ENCODE results near the gene CDIPT.
"Not testable (repeated sequence)": the region's sequence is repeated elsewhere in the genome, so short reads cannot be mapped to it uniquely, and the experiment has no call there.

CDIPT gene

GRCh38 chr16:29900102-29900887 lies 37.3 kb upstream of the CDIPT start, which contains the start of gene ASPHD1:
Gene ASPHD1 (plus strand): TSS chr16:29900488. CDS start chr16:29900972, 484 bp downstream.
- Mint-ChIP-seq H3K4me1 (peaks cover 27% of the 10 kb centered on the region), H3K36me3 (no peaks in the 10 kb centered on the region), H3K4me3 (peak within 1 kb of the TSS; percentile 72), H3K9me3 (no peaks in the 10 kb centered on the region), H3K27me3 (peaks cover 61% of the 10 kb centered on the region), H3K27ac (no peak within 1 kb of the TSS)
- peak; percentile 78 for ATAC-seq

- H3K4me3 Mint-ChIP-seq = peak within 1 kb of the TSS; percentile 72
- no peak for ATAC-seq
- no peak within 1 kb of the TSS for H3K27ac Mint-ChIP-seq
- H3K36me3 Mint-ChIP-seq = no peaks in the 10 kb centered on the region
- peaks cover 62% of the 10 kb centered on the region for H3K27me3 Mint-ChIP-seq
- H3K4me1 Mint-ChIP-seq = peaks cover 27% of the 10 kb centered on the region
- H3K9me3 Mint-ChIP-seq = no peaks in the 10 kb centered on the region
These were observed 36.6 kb upstream of the CDIPT start, which contains the start of gene SEZ6L2 for GRCh38 chr16:29899516-29900101. Gene SEZ6L2 (minus strand): TSS chr16:29899550. CDS start chr16:29899019, 531 bp downstream.

GRCh38 chr16:29898804-29899515 lies 35.9 kb upstream of the CDIPT start:
- Mint-ChIP-seq H3K9me3 (no peaks in the 10 kb centered on the region), H3K27me3 (peaks cover 62% of the 10 kb centered on the region), H3K4me3 (no peak overlapping the region), H3K36me3 (no peaks in the 10 kb centered on the region), H3K4me1 (peaks cover 27% of the 10 kb centered on the region), H3K27ac (no peak overlapping the region)
- ATAC-seq = no peak

- peaks cover 62% of the 10 kb centered on the region for H3K27me3 Mint-ChIP-seq
- no peak for ATAC-seq
- H3K4me3 Mint-ChIP-seq = no peak overlapping the region
- H3K36me3 Mint-ChIP-seq = no peaks in the 10 kb centered on the region
- H3K9me3 Mint-ChIP-seq = no peaks in the 10 kb centered on the region
- H3K27ac Mint-ChIP-seq = no peak overlapping the region
- peaks cover 27% of the 10 kb centered on the region for H3K4me1 Mint-ChIP-seq
These were observed 35.2 kb upstream of the CDIPT start for GRCh38 chr16:29898135-29898803.

- no peak for ATAC-seq
- Mint-ChIP-seq H3K27me3 (peaks cover 61% of the 10 kb centered on the region), H3K4me1 (peaks cover 27% of the 10 kb centered on the region), H3K27ac (no peak overlapping the region), H3K4me3 (no peak overlapping the region), H3K9me3 (no peaks in the 10 kb centered on the region), H3K36me3 (no peaks in the 10 kb centered on the region)
These were observed 34.3 kb upstream of the CDIPT start for GRCh38 chr16:29897333-29897732.

GRCh38 chr16:29896841-29897240 lies 33.8 kb upstream of the CDIPT start:
- no peak for ATAC-seq
- Mint-ChIP-seq H3K4me1 (peaks cover 27% of the 10 kb centered on the region), H3K9me3 (no peaks in the 10 kb centered on the region), H3K27ac (no peak overlapping the region), H3K27me3 (peaks cover 57% of the 10 kb centered on the region), H3K4me3 (no peak overlapping the region), H3K36me3 (no peaks in the 10 kb centered on the region)

- no peak for ATAC-seq
These were observed 31.3 kb upstream of the CDIPT start for GRCh38 chr16:29894352-29894751.

GRCh38 chr16:29893553-29893952 lies 30.5 kb upstream of the CDIPT start:
- H3K36me3 Mint-ChIP-seq = no peaks in the 10 kb centered on the region
- no peaks in the 10 kb centered on the region for H3K9me3 Mint-ChIP-seq
- no peak overlapping the region for H3K27ac Mint-ChIP-seq
- no peak for ATAC-seq
- H3K4me1 Mint-ChIP-seq = peaks cover 10% of the 10 kb centered on the region
- H3K27me3 Mint-ChIP-seq = peaks cover 39% of the 10 kb centered on the region
- H3K4me3 Mint-ChIP-seq = no peak overlapping the region

More at GRCh38 chr16:29894352-29894751, 31.3 kb upstream of the CDIPT start:
- H3K4me3 Mint-ChIP-seq = no peak overlapping the region
- H3K9me3 Mint-ChIP-seq = no peaks in the 10 kb centered on the region
- H3K4me1 Mint-ChIP-seq = peaks cover 17% of the 10 kb centered on the region
- no peak overlapping the region for H3K27ac Mint-ChIP-seq
- peaks cover 41% of the 10 kb centered on the region for H3K27me3 Mint-ChIP-seq
- no peaks in the 10 kb centered on the region for H3K36me3 Mint-ChIP-seq

- peaks cover 4% of the 10 kb centered on the region for H3K4me1 Mint-ChIP-seq
- H3K36me3 Mint-ChIP-seq = no peaks in the 10 kb centered on the region
- H3K27me3 Mint-ChIP-seq = peaks cover 29% of the 10 kb centered on the region
- no peak overlapping the region for H3K27ac Mint-ChIP-seq
- H3K4me3 Mint-ChIP-seq = no peak overlapping the region
- no peaks in the 10 kb centered on the region for H3K9me3 Mint-ChIP-seq
- no peak for ATAC-seq
These were observed 29.4 kb upstream of the CDIPT start for GRCh38 chr16:29892458-29892813.

- Mint-ChIP-seq H3K4me3 (no peak overlapping the region), H3K4me1 (no peaks in the 10 kb centered on the region), H3K27ac (no peak overlapping the region), H3K36me3 (no peaks in the 10 kb centered on the region), H3K27me3 (peaks cover 23% of the 10 kb centered on the region), H3K9me3 (no peaks in the 10 kb centered on the region)
- no peak for ATAC-seq
These were observed 28.8 kb upstream of the CDIPT start for GRCh38 chr16:29891525-29892457.

- not testable (repeated sequence) for H3K4me3 Mint-ChIP-seq, H3K36me3 Mint-ChIP-seq, ATAC-seq, H3K27ac Mint-ChIP-seq, H3K4me1 Mint-ChIP-seq, H3K9me3 Mint-ChIP-seq, H3K27me3 Mint-ChIP-seq
These were observed 26.3 kb upstream of the CDIPT start for GRCh38 chr16:29889372-29889771.

- Mint-ChIP-seq H3K36me3 (no peaks in the 10 kb centered on the region), H3K9me3 (no peaks in the 10 kb centered on the region), H3K4me3 (no peak overlapping the region), H3K27me3 (peaks cover 34% of the 10 kb centered on the region), H3K4me1 (no peaks in the 10 kb centered on the region), H3K27ac (no peak overlapping the region)
- no peak for ATAC-seq
These were observed 21.0 kb upstream of the CDIPT start for GRCh38 chr16:29883987-29884386.

GRCh38 chr16:29881050-29881449 lies 18.0 kb upstream of the CDIPT start:
- ATAC-seq = no peak
- Mint-ChIP-seq H3K27ac (no peak overlapping the region), H3K36me3 (no peaks in the 10 kb centered on the region), H3K27me3 (peaks cover 55% of the 10 kb centered on the region), H3K4me3 (no peak overlapping the region), H3K4me1 (peaks cover 17% of the 10 kb centered on the region), H3K9me3 (no peaks in the 10 kb centered on the region)

GRCh38 chr16:29878172-29878571 lies 15.1 kb upstream of the CDIPT start:
- H3K27me3 Mint-ChIP-seq = peaks cover 55% of the 10 kb centered on the region
- H3K9me3 Mint-ChIP-seq = no peaks in the 10 kb centered on the region
- peaks cover 22% of the 10 kb centered on the region for H3K4me1 Mint-ChIP-seq
- no peak for ATAC-seq
- H3K4me3 Mint-ChIP-seq = no peak overlapping the region
- H3K27ac Mint-ChIP-seq = no peak overlapping the region
- H3K36me3 Mint-ChIP-seq = no peaks in the 10 kb centered on the region

Data from stimulated activated memory B cell treated with anti-CD40 and anti-IgM and Interleukin-4, amounts not matched to agents 10 μg/mL and 1 μg/mL and 100 μg/mL, for 72 hours (primary cell).